HG02938 (cell line): ENCODE measurements around the gene RYR2.
"Not testable (repeated sequence)": the region's sequence is repeated elsewhere in the genome, so short reads cannot be mapped to it uniquely, and the experiment has no call there.

Source experiments
- ATAC-seq: cut with Tn5 transposase; IDR thresholded peaks from one replicate; pipeline ENCODE4 v1.9.1; 2021; ENCODE audit warnings: mild to moderate bottlenecking, moderate library complexity; ENCODE audit not compliant: unreplicated experiment

The RYR2 gene

GRCh38 chr1:237539055-237539454 is 497.1 kb downstream of the RYR2 start:
- no peak for ATAC-seq

- ATAC-seq: no peak
These were observed 500.8 kb downstream of the RYR2 start for GRCh38 chr1:237542525-237543418.

- ATAC-seq: no peak
These were observed 511.1 kb downstream of the RYR2 start for GRCh38 chr1:237553078-237553477.

GRCh38 chr1:237556911-237557310 is 514.9 kb downstream of the RYR2 start:
- no peak for ATAC-seq

- ATAC-seq: peak; percentile 81
These were observed 520.3 kb downstream of the RYR2 start for GRCh38 chr1:237562242-237562823.

GRCh38 chr1:237565236-237565635 is 523.3 kb downstream of the RYR2 start:
- no peak for ATAC-seq

GRCh38 chr1:237566581-237566980 is 524.6 kb downstream of the RYR2 start:
- ATAC-seq: no peak

- ATAC-seq: no peak
These were observed 527.0 kb downstream of the RYR2 start for GRCh38 chr1:237568955-237569354.

- peak; percentile 61 for ATAC-seq
These were observed 528.5 kb downstream of the RYR2 start for GRCh38 chr1:237570530-237570929.

GRCh38 chr1:237574536-237574935 is 532.6 kb downstream of the RYR2 start:
- no peak for ATAC-seq

GRCh38 chr1:237578540-237578939 is 536.6 kb downstream of the RYR2 start:
- no peak for ATAC-seq

- ATAC-seq: no peak
These were observed 538.7 kb downstream of the RYR2 start for GRCh38 chr1:237580726-237581125.

GRCh38 chr1:237583270-237583669 is 541.3 kb downstream of the RYR2 start:
- ATAC-seq: no peak

GRCh38 chr1:237583756-237584155 is 541.8 kb downstream of the RYR2 start:
- no peak for ATAC-seq

- ATAC-seq: no peak
These were observed 548.4 kb downstream of the RYR2 start for GRCh38 chr1:237590386-237590785.

GRCh38 chr1:237591353-237591752 is 549.4 kb downstream of the RYR2 start:
- no peak for ATAC-seq

GRCh38 chr1:237603036-237603568 is 561.1 kb downstream of the RYR2 start:
- ATAC-seq: not testable (repeated sequence)

- no peak for ATAC-seq
These were observed 566.4 kb downstream of the RYR2 start for GRCh38 chr1:237608433-237608832.

GRCh38 chr1:237610157-237610556 is 568.2 kb downstream of the RYR2 start:
- ATAC-seq: no peak

- ATAC-seq: no peak
These were observed 572.0 kb downstream of the RYR2 start for GRCh38 chr1:237613984-237614383.

GRCh38 chr1:237619553-237619952 is 577.6 kb downstream of the RYR2 start:
- ATAC-seq: no peak

- no peak for ATAC-seq
These were observed 592.9 kb downstream of the RYR2 start for GRCh38 chr1:237634922-237635321.
